Spleen (tissue), 7 donors: ENCODE measurements around the gene RC3H2.

Experiments
- CTCF ChIP-seq, 11 experiments: fragments of 200-600 bp in 7 of 11; fragments of 450-650 bp in 4 of 11; sonication (generic) in 4 of 11; IDR thresholded peaks in 8 of 11; conservative IDR thresholded peaks in 3 of 11; 1 replicate in 7 of 11; 2 replicates in 4 of 11; pipeline versions ENCODE4 v1.4.0 to v1.8.0; 2016 to 2021; ENCODE audit warnings: antibody characterized with exemption in 11 of 11, inconsistent platforms in 4 of 11, mild to moderate bottlenecking in 1 of 11
- POLR2A ChIP-seq, 3 donors: fragments of 450-650 bp; IDR thresholded peaks; one replicate each; pipeline ENCODE4 v1.5.1; 2017; ENCODE audit warnings: antibody characterized with exemption in 3 of 3, mild to moderate bottlenecking in 1 of 3
- POLR2AphosphoS5 ChIP-seq, 3 donors: sonication (generic); formaldehyde crosslinking; IDR thresholded peaks; one replicate each; pipeline ENCODE4 v1.5.1; 2017; ENCODE audit warnings: antibody characterized with exemption in 3 of 3
- donor health status: DM: no; HTN: no; CAD: no; lungs with moderate emphysema.
- donor health status: DM: no; HTN: no; CAD: no.
- donor health status: DM: no; HTN: no; CAD: no.

- TF ChIP-seq POLR2AphosphoS5 (IDR thresholded peaks at IDR 0.05) = no peak
- no peak for TF ChIP-seq CTCF (IDR thresholded peaks at IDR 0.05 in 8 of 11, conservative IDR thresholded peaks at IDR 0.05 in 3 of 11)
- TF ChIP-seq POLR2A (IDR thresholded peaks at IDR 0.05) = no peak
Observed at GRCh38 chr9:122815544-122815943, 89.6 kb downstream of the RC3H2 start.
